Fibroblast of skin of right quadriceps (primary cell): ENCODE data around the gene GPBAR1.

Source experiments
- DNase-seq: peaks from one replicate; pipeline ENCODE4 v3.0.0-alpha.2; 2013

The GPBAR1 gene

DNA sequence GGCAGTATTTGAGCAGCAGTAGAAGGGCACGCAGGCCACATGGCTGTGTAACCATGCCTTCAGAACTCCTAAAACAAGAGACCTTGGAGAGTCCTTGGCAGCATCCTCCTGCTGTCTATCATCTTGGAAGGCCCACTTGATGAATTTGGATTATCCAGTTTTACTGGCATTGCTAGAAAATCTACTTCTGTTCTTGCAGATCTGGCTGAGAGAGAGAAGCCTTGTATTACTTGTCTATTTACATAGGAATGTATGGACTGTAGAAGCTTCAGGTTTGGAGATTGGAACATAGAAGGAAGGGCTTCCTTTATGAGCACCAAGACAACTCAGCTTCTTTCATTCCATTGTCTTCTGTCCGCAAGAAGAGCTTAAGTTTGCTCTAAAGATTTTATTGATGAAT lies 16.1 kb upstream of the GPBAR1 start:
- no peak for DNase-seq

- DNase-seq = no peak
Measured at GRCh38 chr2:218245214-218245613, 15.6 kb upstream of the GPBAR1 start.

GRCh38 chr2:218249691-218250090 lies 11.1 kb upstream of the GPBAR1 start:
- no peak for DNase-seq

- DNase-seq = no peak
Measured at GRCh38 chr2:218252509-218253231, 8.1 kb upstream of the GPBAR1 start.

DNA sequence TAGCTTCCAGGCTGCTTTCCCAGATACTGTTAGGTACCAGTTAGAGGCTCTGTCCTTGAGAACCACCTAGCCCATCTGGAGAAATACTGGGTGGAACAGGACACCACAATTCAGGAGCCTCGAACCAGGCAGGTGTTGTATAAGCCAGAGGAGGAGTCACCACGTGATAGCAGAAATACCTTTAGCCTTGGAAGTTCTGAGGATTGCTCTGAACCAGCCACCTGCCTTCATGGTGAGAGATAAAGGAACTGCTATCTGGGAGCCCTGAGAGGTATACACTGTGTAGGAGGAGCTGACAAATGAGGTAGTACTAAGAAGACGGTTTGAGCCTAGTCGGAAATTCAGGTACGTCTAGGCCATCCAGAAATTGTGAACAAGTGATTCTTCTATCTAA lies 7.6 kb upstream of the GPBAR1 start:
- DNase-seq = no peak

GRCh38 chr2:218255446-218255845 lies 5.4 kb upstream of the GPBAR1 start:
- DNase-seq = peak; percentile 47

GRCh38 chr2:218256612-218257350 lies 4.0 kb upstream of the GPBAR1 start:
- no peak for DNase-seq

- peak; percentile 15 for DNase-seq
Measured at GRCh38 chr2:218257390-218257981, 3.3 kb upstream of the GPBAR1 start.

- peak; percentile 69 for DNase-seq
Measured at GRCh38 chr2:218259099-218259961, 1.5 kb upstream of the GPBAR1 start.

GRCh38 chr2:218260166-218260565 lies 649 bp upstream of the GPBAR1 start:
- DNase-seq = no peak

DNA sequence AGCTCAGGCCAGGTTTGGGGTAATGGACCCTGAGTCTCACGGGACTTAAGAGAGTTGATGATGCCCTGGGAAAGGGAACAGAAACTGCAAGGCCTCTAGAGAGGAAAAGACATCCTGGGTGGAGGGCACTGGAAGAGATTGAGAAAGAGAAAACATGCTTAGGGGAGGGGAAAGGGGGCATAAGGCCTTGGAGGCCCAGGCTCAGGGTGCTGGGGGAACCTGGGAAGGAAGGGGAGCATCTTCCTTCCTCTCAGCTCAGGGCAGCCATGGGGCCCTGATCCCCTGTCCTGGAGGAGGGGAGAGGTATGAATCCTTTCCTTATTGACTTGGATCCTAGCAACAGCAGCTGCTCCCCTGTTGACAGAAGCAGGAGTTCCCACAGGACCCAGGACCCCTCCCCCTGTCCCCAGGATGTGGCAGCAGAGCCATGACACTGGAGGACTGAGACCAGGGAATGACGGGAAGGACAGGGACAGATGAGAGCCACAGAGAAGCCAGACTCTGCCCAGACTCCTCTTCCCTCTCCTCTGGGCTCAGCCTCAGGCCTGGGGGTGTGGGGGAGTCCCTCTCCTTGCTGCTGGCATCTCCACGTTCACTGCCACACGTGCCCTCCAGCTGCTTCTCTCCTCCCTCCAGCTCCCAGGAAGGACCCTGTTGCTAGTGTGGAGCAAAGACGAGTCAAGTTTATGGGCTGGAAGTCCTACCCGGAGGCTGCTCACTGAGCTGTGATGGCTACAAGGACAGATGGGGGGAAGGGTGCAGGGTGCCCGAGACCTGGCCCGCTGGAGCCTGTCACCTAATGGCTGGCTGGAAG lies 815 bp downstream of the GPBAR1 start:
- no peak for DNase-seq

- DNase-seq = no peak
Measured at GRCh38 chr2:218262237-218262600, 1.4 kb downstream of the GPBAR1 start.

GRCh38 chr2:218262631-218263586 lies 2.1 kb downstream of the GPBAR1 start:
- DNase-seq = no peak

DNA sequence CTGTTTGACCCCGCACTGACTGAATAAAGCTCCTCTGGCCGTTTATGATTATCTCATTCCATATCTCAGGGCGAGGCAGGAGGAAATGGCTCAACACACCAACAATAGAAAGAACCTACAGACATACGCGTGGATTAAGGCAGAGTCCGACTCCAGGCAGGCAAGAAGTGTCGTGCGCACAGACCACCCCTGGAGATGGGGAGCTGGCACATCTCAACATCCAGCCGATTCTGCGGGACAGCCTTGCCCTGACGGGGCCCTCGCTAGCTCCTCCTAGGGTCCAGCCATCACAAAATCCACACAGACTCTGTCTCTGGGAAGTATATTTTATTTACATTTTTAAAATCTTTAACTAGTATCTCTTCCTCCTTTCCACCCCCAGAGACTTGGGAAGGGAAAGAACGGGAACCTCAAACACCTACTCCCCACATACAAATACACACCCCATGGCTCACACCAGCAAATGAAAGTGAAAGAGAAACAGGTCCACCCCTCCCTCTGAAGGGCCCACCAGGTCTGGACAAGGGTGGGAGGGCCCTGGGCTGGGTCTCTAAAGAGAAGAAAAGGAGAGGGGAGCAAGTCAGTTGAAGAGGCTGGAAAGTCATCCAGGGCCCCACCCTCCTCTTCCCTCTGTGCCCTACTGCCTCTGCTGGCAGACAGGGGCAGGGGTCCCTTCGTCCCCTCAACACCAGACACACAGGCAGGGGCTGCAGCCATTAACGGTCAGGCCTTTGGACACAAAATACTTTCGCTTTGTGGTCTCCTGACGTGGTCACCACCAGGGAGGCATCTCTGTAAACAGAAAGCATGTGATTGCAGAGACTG lies 3.2 kb downstream of the GPBAR1 start:
- DNase-seq = no peak

GRCh38 chr2:218264773-218265561 lies 4.2 kb downstream of the GPBAR1 start:
- no peak for DNase-seq

DNA sequence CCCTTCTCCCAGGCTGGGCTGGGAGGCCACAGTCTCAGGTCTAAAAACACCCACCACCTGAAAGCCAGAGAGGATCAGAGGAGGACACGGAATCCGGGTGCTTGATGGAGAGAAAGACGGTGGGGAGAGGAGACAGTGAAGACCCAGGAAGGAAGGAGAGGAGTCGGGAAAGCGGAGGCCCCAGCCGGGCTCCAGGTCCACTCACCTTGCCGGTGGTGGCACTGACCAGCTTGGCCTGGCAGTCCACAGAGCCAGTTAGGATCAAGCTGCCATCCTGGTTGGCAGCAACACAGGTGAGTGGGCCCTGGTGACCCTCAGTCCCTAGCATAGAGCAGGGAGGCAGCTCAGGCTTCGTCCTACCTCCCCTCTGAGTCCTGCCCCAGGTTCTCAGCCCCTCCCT lies 4.8 kb downstream of the GPBAR1 start:
- DNase-seq = no peak

DNA sequence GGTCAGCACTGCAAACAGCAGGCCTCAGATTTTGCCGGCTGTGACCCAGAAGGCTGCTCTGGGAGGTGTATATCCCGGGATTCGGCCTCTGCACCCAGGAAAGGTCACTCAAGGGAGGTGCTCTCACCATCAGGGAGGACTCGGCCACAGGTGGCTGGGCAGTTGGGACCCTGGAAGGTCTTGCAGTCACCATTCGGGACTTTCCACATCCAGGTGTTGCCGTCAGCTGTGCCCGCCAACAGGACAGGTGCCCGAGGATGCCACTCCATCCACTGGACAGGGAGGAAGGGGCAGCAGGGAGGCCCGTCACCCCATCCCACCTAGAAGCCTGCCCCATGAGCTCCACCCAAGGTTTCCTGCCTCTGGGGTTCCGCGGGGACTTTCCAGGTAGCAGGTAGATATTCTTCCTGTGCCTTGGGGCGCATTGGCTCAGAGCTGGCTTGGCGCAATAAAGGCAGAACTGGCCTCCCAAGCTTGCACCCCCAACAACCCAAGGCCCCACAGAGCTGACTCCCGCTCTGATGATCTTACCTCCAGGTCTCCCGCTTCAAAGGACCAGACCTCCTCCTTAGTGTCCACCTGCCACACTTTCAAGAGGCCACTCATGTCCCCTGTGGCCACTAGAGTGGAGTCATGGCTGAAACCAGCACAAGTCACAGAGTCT lies 5.6 kb downstream of the GPBAR1 start:
- no peak for DNase-seq

GRCh38 chr2:218267259-218267658 lies 6.4 kb downstream of the GPBAR1 start:
- DNase-seq = no peak
